Measurements from ENCODE around the gene MINAR1. TPM values are rescaled to one million over a fixed set of nuclear protein-coding genes. Genes with fewer than 3 reads are reported as not detected.

MINAR1 gene
- total and polyA plus RNA-seq, 2 of the 13 experiments (the other 11 are each of a cell fraction or from before 2014, with no cell fraction given) = 0.15 to 0.16 TPM

DNA sequence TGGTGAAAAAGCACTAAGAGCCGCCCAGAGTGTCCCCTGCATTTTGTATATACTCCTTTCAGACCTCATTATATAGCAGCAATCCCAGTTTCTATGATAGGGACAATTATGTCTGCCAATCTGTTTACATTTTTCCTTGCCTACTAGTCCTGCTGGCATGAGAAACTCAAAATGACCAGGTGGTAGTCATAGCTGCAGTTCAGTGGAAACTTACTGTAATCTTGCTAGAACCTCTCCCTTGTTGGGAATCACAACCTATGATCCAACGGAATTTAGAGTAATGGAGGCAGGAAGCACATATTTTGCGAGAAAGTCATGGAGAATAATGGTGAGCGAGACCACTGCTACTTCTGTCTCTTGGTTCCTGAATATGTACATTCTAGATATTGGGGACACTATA lies 28.6 kb upstream of the MINAR1 start:
- Histone ChIP-seq H3K9me3 (ENCODE audit: low read length) (no peaks in the 10 kb centered on the region), H3K9ac (ENCODE audit: insufficient read depth, low read depth, low read length) (no peak overlapping the region), H3K27ac (ENCODE audit: extremely low read length, insufficient read depth, low read length) (no peak overlapping the region), H3K79me2 (ENCODE audit: insufficient read depth, low read length) (no peaks in the 10 kb centered on the region), H4K20me1 (ENCODE audit: insufficient read depth, low read length) (no peaks in the 10 kb centered on the region), H2AFZ (ENCODE audit: low read length) (no peak overlapping the region), H3K4me3 (replicated peaks in 1 of 3; ENCODE audit: insufficient read depth in 1 of 3, low read depth in 2 of 3, low read length in 3 of 3) (no peak overlapping the region), H3K4me2 (ENCODE audit: low read depth, low read length) (no peak overlapping the region), H3K4me1 (ENCODE audit: insufficient read depth, low read length) (no peaks in the 10 kb centered on the region), H3K27me3 (ENCODE audit: control insufficient read depth in 1 of 2, insufficient read depth in 2 of 2, low read length in 2 of 2) (0 out of 5 replicates have a peak, but pooled peaks cover 0 to 4% of the 10 kb centered on the region in 2 experiments), H3K36me3 (replicated peaks in 1 of 2; ENCODE audit: control insufficient read depth in 1 of 2, insufficient read depth in 2 of 2, low read length in 2 of 2) (no peaks in the 10 kb centered on the region)
- intact Hi-C loops (cut with micrococcal nuclease; ENCODE audit: unreplicated experiment) (no loop called here), in situ Hi-C loops (cut with HindIII; ENCODE audit: extremely low pct_ligation_motif_present, low pct_unique_long_range_greater_than_20kb) (no loop called here)
- ChIA-PET CTCF (ENCODE audit: low intra/inter-chr PET ratio, low total read pairs) (no interaction called here), POLR2A (no interaction called here)
- TF ChIP-seq GLI4 (CRISPR knock-in tag; IDR thresholded peaks at IDR 0.05; ENCODE audit: borderline replicate concordance) = no peak
- 19% methylated on average over 4 of the region's 4 CpGs for WGBS (ENCODE audit: low lambda C conversion rate)
- no peak for DNase-seq (ENCODE audit: low spot score)
- BruUV-seq (replicated peaks) = no TSS peak
- no peak for FAIRE-seq
- no peak for ATAC-seq

GRCh38 chr15:79406210-79406609 lies 25.9 kb upstream of the MINAR1 start:
- intact Hi-C loops (cut with micrococcal nuclease; ENCODE audit: unreplicated experiment) = no loop called here
- H3K36me3 ChIP-seq (replicated peaks in 1 of 2; ENCODE audit: control insufficient read depth in 1 of 2, insufficient read depth in 2 of 2, low read length in 2 of 2) = no peaks in the 10 kb centered on the region
- no peak overlapping the region for H3K27ac ChIP-seq (ENCODE audit: extremely low read length, insufficient read depth, low read length)
- in situ Hi-C loops (cut with HindIII; ENCODE audit: extremely low pct_ligation_motif_present, low pct_unique_long_range_greater_than_20kb) = no loop called here
- H3K27me3 ChIP-seq (ENCODE audit: control insufficient read depth in 1 of 2, insufficient read depth in 2 of 2, low read length in 2 of 2) = 0 out of 5 replicates have a peak, but pooled peaks cover 0 to 4% of the 10 kb centered on the region in 2 experiments
- WGBS (ENCODE audit: low lambda C conversion rate) = 37% methylated on average over 3 of the region's 3 CpGs
- no TSS peak for BruUV-seq (replicated peaks)
- H3K4me1 ChIP-seq (ENCODE audit: insufficient read depth, low read length) = no peaks in the 10 kb centered on the region
- H3K9me3 ChIP-seq (ENCODE audit: low read length) = no peaks in the 10 kb centered on the region
- POLR2A ChIA-PET = no interaction called here
- H2AFZ ChIP-seq (ENCODE audit: low read length) = no peak overlapping the region
- H3K79me2 ChIP-seq (ENCODE audit: insufficient read depth, low read length) = no peaks in the 10 kb centered on the region
- DNase-seq (ENCODE audit: low spot score) (no peak), FAIRE-seq (no peak), ATAC-seq (no peak)
- H4K20me1 ChIP-seq (ENCODE audit: insufficient read depth, low read length) = no peaks in the 10 kb centered on the region
- CTCF ChIA-PET (ENCODE audit: low intra/inter-chr PET ratio, low total read pairs) = no interaction called here
- no peak overlapping the region for H3K4me2 ChIP-seq (ENCODE audit: low read depth, low read length)
- H3K4me3 ChIP-seq (replicated peaks in 1 of 3; ENCODE audit: insufficient read depth in 1 of 3, low read depth in 2 of 3, low read length in 3 of 3) = no peak overlapping the region
- H3K9ac ChIP-seq (ENCODE audit: insufficient read depth, low read depth, low read length) = no peak overlapping the region
- TF ChIP-seq ZNF614 (CRISPR knock-in tag; IDR thresholded peaks at IDR 0.05; ENCODE audit: borderline replicate concordance) (no peak), ZNF710 (CRISPR knock-in tag; IDR thresholded peaks at IDR 0.05; ENCODE audit: borderline replicate concordance) (no peak), NAIF1 (CRISPR knock-in tag; IDR thresholded peaks at IDR 0.05; ENCODE audit: borderline replicate concordance) (no peak), SMC3 (IDR thresholded peaks at IDR 0.05; ENCODE audit: low read length) (no peak), ZNF432 (CRISPR knock-in tag; IDR thresholded peaks at IDR 0.05; ENCODE audit: borderline replicate concordance) (no peak), DMAP1 (CRISPR knock-in tag; IDR thresholded peaks at IDR 0.05) (no peak), PHF8 (CRISPR knock-in tag; IDR thresholded peaks at IDR 0.05) (no peak), ZNF772 (CRISPR knock-in tag; IDR thresholded peaks at IDR 0.05) (no peak), YEATS2 (CRISPR knock-in tag; IDR thresholded peaks at IDR 0.05; ENCODE audit: borderline replicate concordance) (no peak), SRSF1 (optimal IDR thresholded peaks at IDR 0.05; ENCODE audit: low read depth, low read length) (no peak), TRAFD1 (CRISPR knock-in tag; IDR thresholded peaks at IDR 0.05; ENCODE audit: borderline replicate concordance) (no peak), ZNF343 (CRISPR knock-in tag; IDR thresholded peaks at IDR 0.05) (no peak), BRCA1 (CRISPR knock-in tag; IDR thresholded peaks at IDR 0.05) (no peak)
- TF ChIP-seq, protein P1, sequence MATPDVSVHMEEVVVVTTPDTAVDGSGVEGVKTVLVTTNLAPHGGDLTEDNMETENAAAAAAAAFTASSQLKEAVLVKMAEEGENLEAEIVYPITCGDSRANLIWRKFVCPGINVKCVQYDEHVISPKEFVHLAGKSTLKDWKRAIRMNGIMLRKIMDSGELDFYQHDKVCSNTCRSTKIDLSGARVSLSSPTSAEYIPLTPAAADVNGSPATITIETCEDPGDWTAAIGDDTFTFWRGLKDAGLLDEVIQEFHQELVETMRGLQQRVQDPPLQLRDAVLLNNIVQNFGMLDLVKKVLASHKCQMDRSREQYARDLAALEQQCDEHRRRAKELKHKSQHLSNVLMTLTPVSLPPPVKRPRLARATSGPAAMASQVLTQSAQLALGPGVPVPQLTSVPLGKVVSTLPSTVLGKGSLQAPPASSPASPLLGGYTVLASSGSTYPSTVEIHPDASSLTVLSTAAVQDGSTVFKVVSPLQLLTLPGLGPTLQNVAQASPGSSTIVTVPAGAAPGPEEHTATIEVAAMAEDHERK (CRISPR knock-in tag; IDR thresholded peaks at IDR 0.05; ENCODE audit: low read depth) = no peak
